IMR-90 (cell line): Measurements from ENCODE around the gene ZDHHC14. TPM values are rescaled to one million over a fixed set of nuclear protein-coding genes. Genes with fewer than 3 reads are reported as not detected.

Experiments used
- ATAC-seq: fragments of 200-7000 bp; cut with Tn5 transposase; 2 replicates; pipeline ENCODE4 v1.9.1; 2020; ENCODE audit warnings: low read depth, mild to moderate bottlenecking, moderate library complexity
- BruUV-seq: library from RNA; stranded (reverse); fragments of 400-500 nt; replicated peaks from 2 replicates; lab custom pipeline; 2021; lab: Mats Ljungman, UMichigan
- CTCF ChIA-PET: fragments of 300-600 bp; formaldehyde crosslinking; extraction: SDS; loops from one replicate; lab custom pipeline; 2021; ENCODE audit warnings: antibody characterized with exemption; lab: Yijun Ruan, JAX
- POLR2A ChIA-PET: fragments of 300-600 bp; sonication (Branson Sonifier 250); formaldehyde crosslinking; loops from one replicate; lab custom pipeline; 2022; ENCODE audit warnings: antibody characterized with exemption; ENCODE audit not compliant: unreplicated experiment; lab: Charles Lee
- DNase-seq: peaks from one replicate; pipeline ENCODE4 v3.0.0; 2013
- H2AFZ ChIP-seq: replicated peaks from 2 replicates; pipeline ENCODE3; 2013; ENCODE audit warnings: low read length, mild to moderate bottlenecking; ENCODE audit not compliant: poor library complexity
- H2AK5ac ChIP-seq: 2 replicates; pipeline ENCODE4 v1.6.1; 2013; ENCODE audit warnings: low read depth, low read length, inconsistent platforms
- H2AK9ac ChIP-seq: replicated peaks from 2 replicates; pipeline ENCODE3; 2013; ENCODE audit warnings: mild to moderate bottlenecking, low read depth, low read length, moderate library complexity; ENCODE audit not compliant: poor library complexity
- H2BK120ac ChIP-seq: 2 replicates; pipeline ENCODE4 v1.6.1; 2013; ENCODE audit warnings: low read depth, low read length, inconsistent platforms
- H2BK15ac ChIP-seq: 3 replicates; pipeline ENCODE4 v1.6.1; 2013; ENCODE audit warnings: low read depth, low read length, inconsistent platforms
- H2BK20ac ChIP-seq: 2 replicates; pipeline ENCODE4 v1.6.1; 2013; ENCODE audit warnings: low read depth, mild to moderate bottlenecking, inconsistent platforms, low read length, moderate library complexity
- H2BK5ac ChIP-seq: 2 replicates; pipeline ENCODE4 v1.6.1; 2013; ENCODE audit warnings: mild to moderate bottlenecking, low read depth, low read length, inconsistent platforms; ENCODE audit not compliant: poor library complexity, severe bottlenecking
- H3K14ac ChIP-seq: replicated peaks from 2 replicates; pipeline ENCODE4 v1.6.1; 2013; ENCODE audit warnings: low read depth, low read length, inconsistent platforms
- H3K18ac ChIP-seq: 2 replicates; pipeline ENCODE4 v1.6.1; 2013; ENCODE audit warnings: low read depth, low read length, control low read depth
- H3K23ac ChIP-seq: 2 replicates; pipeline ENCODE4 v1.6.1; 2013; ENCODE audit warnings: low read depth, low read length, inconsistent platforms
- H3K27ac ChIP-seq: 2 replicates; pipeline ENCODE4 v1.5.1; 2013; ENCODE audit warnings: mild to moderate bottlenecking, control low read depth, low read length; ENCODE audit not compliant: insufficient read depth
- H3K27me3 ChIP-seq: 2 replicates; pipeline ENCODE4 v1.6.1; 2013; ENCODE audit warnings: low read length; ENCODE audit not compliant: control insufficient read depth, insufficient read depth
- H3K36me3 ChIP-seq: 2 replicates; pipeline ENCODE4 v1.6.1; 2013; ENCODE audit warnings: low read length, mixed read lengths; ENCODE audit not compliant: control insufficient read depth, insufficient read depth
- H3K4ac ChIP-seq: 2 replicates; pipeline ENCODE4 v1.6.1; 2013; ENCODE audit warnings: low read depth, low read length, inconsistent platforms
- H3K4me1 ChIP-seq: 2 replicates; pipeline ENCODE4 v1.6.1; 2013; ENCODE audit warnings: low read length, mixed read lengths; ENCODE audit not compliant: control insufficient read depth, insufficient read depth
- H3K4me2 ChIP-seq: 2 replicates; pipeline ENCODE4 v1.6.1; 2013; ENCODE audit warnings: low read depth, mild to moderate bottlenecking, control low read depth, low read length, moderate library complexity
- H3K4me3 ChIP-seq: 2 replicates; pipeline ENCODE4 v1.5.1; 2013; ENCODE audit warnings: low read depth, mild to moderate bottlenecking, control low read depth, low read length, moderate library complexity; ENCODE audit not compliant: insufficient read depth
- H3K56ac ChIP-seq: 2 replicates; pipeline ENCODE4 v1.6.1; 2013; ENCODE audit warnings: low read length, inconsistent platforms; ENCODE audit not compliant: insufficient read depth; ENCODE audit errors: extremely low read depth
- H3K79me1 ChIP-seq, 2 experiments: 2 replicates each; pipeline ENCODE4 v1.6.1; 2013; ENCODE audit warnings: low read length in 2 of 2, inconsistent platforms in 1 of 2, low read depth in 1 of 2
- H3K9ac ChIP-seq: 2 replicates; pipeline ENCODE4 v1.6.1; 2013; ENCODE audit warnings: low read depth, low read length, control low read depth
- H3K9me1 ChIP-seq: 2 replicates; pipeline ENCODE4 v1.6.1; 2013; ENCODE audit warnings: low read length, inconsistent platforms; ENCODE audit not compliant: insufficient read depth
- H3K9me3 ChIP-seq: 2 replicates; pipeline ENCODE4 v1.6.1; 2013; ENCODE audit warnings: low read length; ENCODE audit not compliant: control insufficient read depth, insufficient read depth
- H4K20me1 ChIP-seq: 2 replicates; pipeline ENCODE4 v1.6.1; 2013; ENCODE audit warnings: low read length, inconsistent platforms; ENCODE audit not compliant: insufficient read depth
- H4K5ac ChIP-seq: 2 replicates; pipeline ENCODE4 v1.6.1; 2013; ENCODE audit warnings: mild to moderate bottlenecking, low read depth, low read length, control low read depth
- H4K8ac ChIP-seq, 2 experiments: 2 replicates each; pipeline ENCODE4 v1.6.1; 2013; ENCODE audit warnings: low read depth in 2 of 2, low read length in 2 of 2, control low read depth in 1 of 2, inconsistent platforms in 1 of 2
- H4K91ac ChIP-seq: 2 replicates; pipeline ENCODE4 v1.6.1; 2013; ENCODE audit warnings: low read depth, low read length, inconsistent platforms; ENCODE audit not compliant: insufficient read depth
- BHLHE40 ChIP-seq: fragments of 150-350 bp; IDR thresholded peaks from 2 replicates; pipeline ENCODE4 v1.6.1; 2016; ENCODE audit warnings: mild to moderate bottlenecking, low read depth, low read length
- CEBPB ChIP-seq: IDR thresholded peaks from 2 replicates; pipeline ENCODE4 v1.6.1; 2012; ENCODE audit warnings: low read depth, low read length, improper control_type of control experiment
- CHD1 ChIP-seq: IDR thresholded peaks from 2 replicates; pipeline ENCODE4 v1.6.1; 2012; ENCODE audit warnings: low read depth, low read length, improper control_type of control experiment
- FOS ChIP-seq: fragments of 150-350 bp; IDR thresholded peaks from 2 replicates; pipeline ENCODE4 v1.6.1; 2016; ENCODE audit warnings: low read depth, low read length
- MAFK ChIP-seq: IDR thresholded peaks from 2 replicates; pipeline ENCODE4 v1.6.1; 2012; ENCODE audit warnings: low read depth, low read length, improper control_type of control experiment
- MAZ ChIP-seq: IDR thresholded peaks from 2 replicates; pipeline ENCODE4 v1.6.1; 2012; ENCODE audit warnings: low read depth, mild to moderate bottlenecking, low read length, improper control_type of control experiment, moderate library complexity, borderline replicate concordance
- MXI1 ChIP-seq: IDR thresholded peaks from 2 replicates; pipeline ENCODE4 v1.6.1; 2012; ENCODE audit warnings: low read depth, mild to moderate bottlenecking, low read length, moderate library complexity, borderline replicate concordance
- NFE2L2 ChIP-seq: fragments of 150-350 bp; IDR thresholded peaks from 2 replicates; pipeline ENCODE4 v1.6.1; 2016; ENCODE audit warnings: low read depth, mild to moderate bottlenecking, low read length
- POLR2A ChIP-seq: IDR thresholded peaks from 2 replicates; pipeline ENCODE4 v1.6.1; 2012; ENCODE audit warnings: mild to moderate bottlenecking, low read depth, low read length
- RAD21 ChIP-seq: IDR thresholded peaks from 2 replicates; pipeline ENCODE4 v1.6.1; 2012; ENCODE audit warnings: low read length, improper control_type of control experiment
- RFX5 ChIP-seq: IDR thresholded peaks from 2 replicates; pipeline ENCODE4 v1.8.0; 2012; ENCODE audit warnings: low read depth, mild to moderate bottlenecking, low read length, moderate library complexity
- SMC3 ChIP-seq: fragments of 150-350 bp; IDR thresholded peaks from 2 replicates; pipeline ENCODE4 v1.6.1; 2016; ENCODE audit warnings: low read depth, mild to moderate bottlenecking, antibody characterized with exemption, low read length, moderate library complexity
- WGBS, 2 experiments: methylation state at CpG; one replicate each; pipeline versions ENCODE4 v1.1.5 to v1.1.7; 2013; ENCODE audit warnings: missing lambda C conversion rate in 2 of 2; ENCODE audit not compliant: insufficient read length in 1 of 2; ENCODE audit errors: extremely low coverage in 2 of 2; 5-methylcytosine and 5-hydroxymethylcytosine counted together
- dilution Hi-C: fragments of 300-500 bp; cut with HindIII; formaldehyde crosslinking; loops from one replicate; pipeline ENCODE4 v1.14.3; 2018; ENCODE audit warnings: low sequenced_read_pairs; ENCODE audit not compliant: unreplicated experiment
- in situ Hi-C: fragments of 300-500 bp; cut with MboI; formaldehyde crosslinking; loops from 3 replicates; pipeline ENCODE4 v1.14.3; 2019; ENCODE audit warnings: low sequenced_read_pairs, inconsistent platforms, mixed read lengths
- intact Hi-C: fragments of 100-400 bp; cut with micrococcal nuclease; formaldehyde crosslinking; loops from 2 replicates; pipeline ENCODE4 v1.10.0; 2022
- polyA plus RNA-seq, 3 experiments: library from polyadenylated mRNA; depleted of rRNA; stranded (reverse); fragments of >200 nt; gene quantifications; 2 replicates each; pipeline ENCODE4 v1.2.3, GENCODE V29; 2012; ENCODE audit warnings: low replicate concordance in 1 of 3
- total RNA-seq: library from RNA; depleted of rRNA; stranded (reverse); fragments of >200 nt; gene quantifications from 2 replicates; pipeline ENCODE4 v1.2.3, GENCODE V29; 2012
- TF ChIP-seq, protein P1 (sequence below): fragments of 150-350 bp; IDR thresholded peaks from 2 replicates; pipeline ENCODE4 v1.6.1; 2016; ENCODE audit warnings: low read depth, mild to moderate bottlenecking, low read length, moderate library complexity, borderline replicate concordance
- TF ChIP-seq, protein P2 (sequence below): conservative IDR thresholded peaks from 2 replicates; pipeline ENCODE4 v1.5.1; 2012; ENCODE audit warnings: mild to moderate bottlenecking, low read depth, low read length, improper control_type of control experiment
- TF ChIP-seq, protein P3 (sequence below): fragments of 150-350 bp; IDR thresholded peaks from 2 replicates; pipeline ENCODE4 v1.6.1; 2017; ENCODE audit warnings: mild to moderate bottlenecking, antibody characterized with exemption, low read length, low read depth

Gene ZDHHC14
- total and polyA plus RNA-seq, 2 of the 4 experiments (the other 2 are of a cell fraction): 0.90 to 2.0 TPM

DNA sequence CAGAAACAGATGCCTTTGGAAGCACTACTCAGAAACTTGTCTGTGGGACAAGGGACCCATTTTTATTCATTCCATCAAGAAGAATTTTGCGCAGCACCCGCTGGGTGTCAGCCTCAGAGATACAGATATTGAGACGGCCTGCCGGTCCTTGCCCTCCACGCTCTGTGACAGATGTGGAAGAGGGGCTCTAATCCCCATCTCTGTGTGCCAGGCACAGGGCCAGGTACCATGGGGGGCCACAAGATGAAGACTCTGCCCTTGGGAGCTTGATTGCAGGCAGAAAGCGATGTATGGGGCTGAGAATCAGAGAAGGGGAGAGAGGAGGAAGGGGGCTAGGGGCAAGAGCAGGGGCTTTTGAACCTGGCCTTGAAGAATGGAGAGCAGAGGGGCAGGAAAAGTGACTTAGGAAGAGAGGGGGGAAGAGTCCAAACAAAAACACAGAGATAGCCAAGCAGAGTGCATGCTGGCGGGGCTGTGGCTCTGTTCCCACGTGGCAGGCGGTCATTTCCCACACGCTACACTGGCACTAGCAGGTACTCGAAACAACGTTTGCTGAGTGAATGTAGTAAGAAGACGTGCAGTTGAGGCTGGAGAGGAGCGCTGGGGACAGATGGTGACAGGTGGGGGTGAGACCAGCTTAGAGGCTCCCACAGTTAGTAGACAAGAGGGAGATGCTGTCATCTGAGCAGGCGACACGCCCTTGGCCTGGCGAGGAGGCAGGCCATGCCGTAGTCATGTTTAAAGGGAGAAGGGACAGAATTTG lies 271.8 kb downstream of the ZDHHC14 start:
- peaks cover 3% of the 10 kb centered on the region; the same call in 1 of the 2 replicates for H3K9me1 ChIP-seq
- H3K4ac ChIP-seq: no peak overlapping the region
- no peak overlapping the region for H4K5ac ChIP-seq
- no peak overlapping the region for H2AFZ ChIP-seq
- no peak for TF ChIP-seq RAD21
- no peak for TF ChIP-seq NFE2L2
- no peak for TF ChIP-seq MXI1
- no peak for TF ChIP-seq BHLHE40
- TF ChIP-seq, protein P1, sequence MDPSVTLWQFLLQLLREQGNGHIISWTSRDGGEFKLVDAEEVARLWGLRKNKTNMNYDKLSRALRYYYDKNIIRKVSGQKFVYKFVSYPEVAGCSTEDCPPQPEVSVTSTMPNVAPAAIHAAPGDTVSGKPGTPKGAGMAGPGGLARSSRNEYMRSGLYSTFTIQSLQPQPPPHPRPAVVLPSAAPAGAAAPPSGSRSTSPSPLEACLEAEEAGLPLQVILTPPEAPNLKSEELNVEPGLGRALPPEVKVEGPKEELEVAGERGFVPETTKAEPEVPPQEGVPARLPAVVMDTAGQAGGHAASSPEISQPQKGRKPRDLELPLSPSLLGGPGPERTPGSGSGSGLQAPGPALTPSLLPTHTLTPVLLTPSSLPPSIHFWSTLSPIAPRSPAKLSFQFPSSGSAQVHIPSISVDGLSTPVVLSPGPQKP: no peak
- TF ChIP-seq MAFK: no peak
- TF ChIP-seq POLR2A: no peak
- TF ChIP-seq, protein P2, sequence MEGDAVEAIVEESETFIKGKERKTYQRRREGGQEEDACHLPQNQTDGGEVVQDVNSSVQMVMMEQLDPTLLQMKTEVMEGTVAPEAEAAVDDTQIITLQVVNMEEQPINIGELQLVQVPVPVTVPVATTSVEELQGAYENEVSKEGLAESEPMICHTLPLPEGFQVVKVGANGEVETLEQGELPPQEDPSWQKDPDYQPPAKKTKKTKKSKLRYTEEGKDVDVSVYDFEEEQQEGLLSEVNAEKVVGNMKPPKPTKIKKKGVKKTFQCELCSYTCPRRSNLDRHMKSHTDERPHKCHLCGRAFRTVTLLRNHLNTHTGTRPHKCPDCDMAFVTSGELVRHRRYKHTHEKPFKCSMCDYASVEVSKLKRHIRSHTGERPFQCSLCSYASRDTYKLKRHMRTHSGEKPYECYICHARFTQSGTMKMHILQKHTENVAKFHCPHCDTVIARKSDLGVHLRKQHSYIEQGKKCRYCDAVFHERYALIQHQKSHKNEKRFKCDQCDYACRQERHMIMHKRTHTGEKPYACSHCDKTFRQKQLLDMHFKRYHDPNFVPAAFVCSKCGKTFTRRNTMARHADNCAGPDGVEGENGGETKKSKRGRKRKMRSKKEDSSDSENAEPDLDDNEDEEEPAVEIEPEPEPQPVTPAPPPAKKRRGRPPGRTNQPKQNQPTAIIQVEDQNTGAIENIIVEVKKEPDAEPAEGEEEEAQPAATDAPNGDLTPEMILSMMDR: no peak
- no peak for TF ChIP-seq SMC3
- TF ChIP-seq MAZ: no peak
- TF ChIP-seq FOS: no peak
- TF ChIP-seq, protein P3, sequence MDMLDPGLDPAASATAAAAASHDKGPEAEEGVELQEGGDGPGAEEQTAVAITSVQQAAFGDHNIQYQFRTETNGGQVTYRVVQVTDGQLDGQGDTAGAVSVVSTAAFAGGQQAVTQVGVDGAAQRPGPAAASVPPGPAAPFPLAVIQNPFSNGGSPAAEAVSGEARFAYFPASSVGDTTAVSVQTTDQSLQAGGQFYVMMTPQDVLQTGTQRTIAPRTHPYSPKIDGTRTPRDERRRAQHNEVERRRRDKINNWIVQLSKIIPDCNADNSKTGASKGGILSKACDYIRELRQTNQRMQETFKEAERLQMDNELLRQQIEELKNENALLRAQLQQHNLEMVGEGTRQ: no peak
- no peak for TF ChIP-seq RFX5
- TF ChIP-seq CHD1: no peak
- no peak for TF ChIP-seq CEBPB
- no peak overlapping the region for H3K9ac ChIP-seq
- POLR2A ChIA-PET: no interaction called here
- no peaks in the 10 kb centered on the region for H4K20me1 ChIP-seq
- 86% methylated on average over 10 of the region's 18 CpGs; no CpG with 5 or more reads in 1 of the 2 experiments for WGBS, 2 experiments
- H2BK15ac ChIP-seq: no peak overlapping the region
- H3K14ac ChIP-seq: no peak overlapping the region
- H3K27ac ChIP-seq: no peak overlapping the region
- CTCF ChIA-PET: no interaction called here
- no peak overlapping the region for H3K18ac ChIP-seq
- no peaks in the 10 kb centered on the region for H3K79me1 ChIP-seq
- H4K91ac ChIP-seq: no peak overlapping the region
- H2BK120ac ChIP-seq: no peak overlapping the region
- H3K23ac ChIP-seq: no peak overlapping the region
- no peaks in the 10 kb centered on the region for H3K36me3 ChIP-seq
- DNase-seq (no peak), ATAC-seq (no peak)
- no peaks in the 10 kb centered on the region for H3K9me3 ChIP-seq
- no peak overlapping the region for H3K4me3 ChIP-seq
- no peaks in the 10 kb centered on the region; the same call in 1 of the 2 replicates for H3K27me3 ChIP-seq
- H3K4me1 ChIP-seq: peaks cover 2% of the 10 kb centered on the region
- H4K8ac ChIP-seq: no peak overlapping the region
- peak overlapping the region; percentile 39 for H2AK9ac ChIP-seq
- H2AK5ac ChIP-seq: no peak overlapping the region
- in situ Hi-C loops (no loop called here), dilution Hi-C loops (no loop called here), intact Hi-C loops (no loop called here)
- H2BK20ac ChIP-seq: no peak overlapping the region
- no peak overlapping the region for H3K56ac ChIP-seq
- H2BK5ac ChIP-seq: no peak overlapping the region
- no TSS peak for BruUV-seq
- H3K4me2 ChIP-seq: no peak overlapping the region
